SK-N-SH treated with all-trans-retinoic acid at 6 μM for 48 hours (cell line): ENCODE results near the gene KCNE3.
A peak's percentile ranks its signal among the peaks of the same experiment; 100 is the strongest.

ENCODE experiments used
- ATAC-seq: fragments of 200-7000 bp; cut with Tn5 transposase; 3 replicates; pipeline ENCODE4 v1.9.1; 2020; ENCODE audit warnings: mild to moderate bottlenecking, moderate library complexity
- ARNTL ChIP-seq: fragments of 450-650 bp; formaldehyde crosslinking; IDR thresholded peaks from 2 replicates; pipeline ENCODE4 v1.5.0; 2020; ENCODE audit warnings: low read depth, mild to moderate bottlenecking, moderate library complexity, borderline replicate concordance
- BACH2 ChIP-seq: fragments of 250-450 bp; sonication (Bioruptor Pico); IDR thresholded peaks from 2 replicates; pipeline ENCODE4 v1.9.0; 2021; ENCODE audit warnings: mild to moderate bottlenecking, borderline replicate concordance
- CSDC2 ChIP-seq: fragments of 250-450 bp; sonication (Bioruptor Pico); IDR thresholded peaks from 2 replicates; pipeline ENCODE4 v1.5.0; 2020; ENCODE audit warnings: mild to moderate bottlenecking, moderate library complexity
- GLIS3 ChIP-seq: fragments of 250-450 bp; sonication (Bioruptor Pico); IDR thresholded peaks from 2 replicates; pipeline ENCODE4 v1.5.0; 2020; ENCODE audit warnings: mild to moderate bottlenecking, moderate library complexity
- ISL1 ChIP-seq: fragments of 250-450 bp; sonication (Bioruptor Pico); IDR thresholded peaks from 2 replicates; pipeline ENCODE4 v2.1.2; 2022; ENCODE audit warnings: mild to moderate bottlenecking, moderate library complexity
- OSR1 ChIP-seq: fragments of 250-450 bp; sonication (Bioruptor Pico); IDR thresholded peaks from 2 replicates; pipeline ENCODE4 v1.8.0; 2022; ENCODE audit warnings: moderate library complexity, mild to moderate bottlenecking, inconsistent platforms
- PPARA ChIP-seq: fragments of 250-450 bp; sonication (Bioruptor Pico); IDR thresholded peaks from 2 replicates; pipeline ENCODE4 v1.5.0; 2020; ENCODE audit warnings: mild to moderate bottlenecking, borderline replicate concordance
- TCF4 ChIP-seq: fragments of 250-450 bp; sonication (Bioruptor Pico); IDR thresholded peaks from 2 replicates; pipeline ENCODE4 v1.8.0; 2021; ENCODE audit warnings: mild to moderate bottlenecking, moderate library complexity, borderline replicate concordance
- TOX ChIP-seq: fragments of 250-450 bp; sonication (Bioruptor Pico); IDR thresholded peaks from 2 replicates; pipeline ENCODE4 v1.8.0; 2021; ENCODE audit warnings: mild to moderate bottlenecking, moderate library complexity, borderline replicate concordance
- ZC3H10 ChIP-seq: fragments of 250-450 bp; sonication (Bioruptor Pico); IDR thresholded peaks from 2 replicates; pipeline ENCODE4 v1.5.1; 2021; ENCODE audit warnings: mild to moderate bottlenecking, moderate library complexity
- ZFP3 ChIP-seq: fragments of 250-450 bp; sonication (Bioruptor Pico); IDR thresholded peaks from 2 replicates; pipeline ENCODE4 v1.5.0; 2020; ENCODE audit warnings: mild to moderate bottlenecking, moderate library complexity
- ZFP30 ChIP-seq: fragments of 450-650 bp; formaldehyde crosslinking; IDR thresholded peaks from 2 replicates; pipeline ENCODE4 v1.5.0; 2022; ENCODE audit warnings: mild to moderate bottlenecking, moderate library complexity
- ZNF565 ChIP-seq: fragments of 450-650 bp; formaldehyde crosslinking; conservative IDR thresholded peaks from 2 replicates; pipeline ENCODE4 v1.5.0; 2020; ENCODE audit warnings: low read depth, mild to moderate bottlenecking, moderate library complexity
- ZNF70 ChIP-seq: fragments of 450-650 bp; formaldehyde crosslinking; IDR thresholded peaks from 2 replicates; pipeline ENCODE4 v1.5.0; 2020; ENCODE audit warnings: mild to moderate bottlenecking, moderate library complexity
- ZNF8 ChIP-seq: fragments of 450-650 bp; formaldehyde crosslinking; IDR thresholded peaks from 2 replicates; pipeline ENCODE4 v1.5.0; 2020; ENCODE audit warnings: mild to moderate bottlenecking, moderate library complexity
- TF ChIP-seq, protein P1 (sequence below): fragments of 250-450 bp; sonication (Bioruptor Pico); IDR thresholded peaks from 2 replicates; pipeline ENCODE4 v1.5.0; 2020; ENCODE audit warnings: mild to moderate bottlenecking, moderate library complexity
- TF ChIP-seq, protein P2 (sequence below): fragments of 250-450 bp; sonication (Bioruptor Pico); IDR thresholded peaks from 2 replicates; pipeline ENCODE4 v1.8.0; 2020; ENCODE audit warnings: mild to moderate bottlenecking, moderate library complexity, borderline replicate concordance
- TF ChIP-seq, protein P3 (sequence below): fragments of 250-450 bp; sonication (Bioruptor Pico); IDR thresholded peaks from 2 replicates; pipeline ENCODE4 v1.5.1; 2021; ENCODE audit warnings: mild to moderate bottlenecking, moderate library complexity

Gene KCNE3

DNA sequence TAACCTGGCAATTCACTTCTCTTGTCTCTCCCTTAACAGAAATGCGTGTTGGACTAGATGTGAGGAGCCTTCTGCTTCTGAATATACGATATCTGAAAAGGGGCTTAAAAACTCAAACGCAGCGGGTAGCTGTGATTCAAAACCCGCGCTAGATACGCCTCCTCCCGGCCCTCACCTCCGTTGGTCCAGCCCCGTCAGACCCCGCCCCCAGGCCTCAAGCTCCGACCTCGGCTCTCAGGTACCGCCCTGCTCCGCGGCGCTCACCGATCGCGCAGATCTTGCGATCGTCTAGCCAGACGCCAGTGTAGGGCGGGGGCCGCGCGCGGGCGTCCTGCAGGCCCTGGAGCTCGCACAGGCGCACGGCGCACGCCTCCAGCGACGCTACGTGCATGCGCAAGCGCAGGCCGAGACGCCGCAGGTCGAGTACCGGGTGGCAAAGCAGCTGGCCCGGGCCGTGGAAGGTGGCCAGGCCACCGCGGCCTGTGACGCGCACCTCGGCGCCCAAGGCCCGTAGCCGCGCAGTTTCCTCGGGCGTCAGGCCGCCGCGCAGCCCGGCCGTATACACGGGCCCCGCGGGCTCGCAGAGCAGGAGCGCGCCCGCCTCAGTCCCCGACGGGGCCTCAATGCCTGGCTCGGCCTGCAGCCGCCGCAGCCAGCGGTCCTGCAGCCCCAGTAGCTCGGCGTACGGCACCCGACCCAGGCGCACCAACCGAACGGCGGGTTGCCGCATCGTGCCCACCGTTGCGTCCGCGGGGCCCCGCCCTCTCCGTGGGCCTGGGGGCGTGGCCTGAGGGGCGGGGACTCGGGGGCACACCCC is 25.8 kb upstream of the KCNE3 start, which contains the start of gene LIPT2:
TSS of gene LIPT2 (minus strand) at position 751 of the 817 bp plus-strand sequence. CDS start at position 730, 21 bp downstream.
- ATAC-seq, result peak; percentile 99
- no peak for TF ChIP-seq ZFP3 (CRISPR knock-in tag)
- TF ChIP-seq, protein P1, sequence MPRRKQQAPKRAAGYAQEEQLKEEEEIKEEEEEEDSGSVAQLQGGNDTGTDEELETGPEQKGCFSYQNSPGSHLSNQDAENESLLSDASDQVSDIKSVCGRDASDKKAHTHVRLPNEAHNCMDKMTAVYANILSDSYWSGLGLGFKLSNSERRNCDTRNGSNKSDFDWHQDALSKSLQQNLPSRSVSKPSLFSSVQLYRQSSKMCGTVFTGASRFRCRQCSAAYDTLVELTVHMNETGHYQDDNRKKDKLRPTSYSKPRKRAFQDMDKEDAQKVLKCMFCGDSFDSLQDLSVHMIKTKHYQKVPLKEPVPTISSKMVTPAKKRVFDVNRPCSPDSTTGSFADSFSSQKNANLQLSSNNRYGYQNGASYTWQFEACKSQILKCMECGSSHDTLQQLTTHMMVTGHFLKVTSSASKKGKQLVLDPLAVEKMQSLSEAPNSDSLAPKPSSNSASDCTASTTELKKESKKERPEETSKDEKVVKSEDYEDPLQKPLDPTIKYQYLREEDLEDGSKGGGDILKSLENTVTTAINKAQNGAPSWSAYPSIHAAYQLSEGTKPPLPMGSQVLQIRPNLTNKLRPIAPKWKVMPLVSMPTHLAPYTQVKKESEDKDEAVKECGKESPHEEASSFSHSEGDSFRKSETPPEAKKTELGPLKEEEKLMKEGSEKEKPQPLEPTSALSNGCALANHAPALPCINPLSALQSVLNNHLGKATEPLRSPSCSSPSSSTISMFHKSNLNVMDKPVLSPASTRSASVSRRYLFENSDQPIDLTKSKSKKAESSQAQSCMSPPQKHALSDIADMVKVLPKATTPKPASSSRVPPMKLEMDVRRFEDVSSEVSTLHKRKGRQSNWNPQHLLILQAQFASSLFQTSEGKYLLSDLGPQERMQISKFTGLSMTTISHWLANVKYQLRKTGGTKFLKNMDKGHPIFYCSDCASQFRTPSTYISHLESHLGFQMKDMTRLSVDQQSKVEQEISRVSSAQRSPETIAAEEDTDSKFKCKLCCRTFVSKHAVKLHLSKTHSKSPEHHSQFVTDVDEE (CRISPR knock-in tag), result peak; percentile 48; the same call in 1 of the 2 replicates

DNA sequence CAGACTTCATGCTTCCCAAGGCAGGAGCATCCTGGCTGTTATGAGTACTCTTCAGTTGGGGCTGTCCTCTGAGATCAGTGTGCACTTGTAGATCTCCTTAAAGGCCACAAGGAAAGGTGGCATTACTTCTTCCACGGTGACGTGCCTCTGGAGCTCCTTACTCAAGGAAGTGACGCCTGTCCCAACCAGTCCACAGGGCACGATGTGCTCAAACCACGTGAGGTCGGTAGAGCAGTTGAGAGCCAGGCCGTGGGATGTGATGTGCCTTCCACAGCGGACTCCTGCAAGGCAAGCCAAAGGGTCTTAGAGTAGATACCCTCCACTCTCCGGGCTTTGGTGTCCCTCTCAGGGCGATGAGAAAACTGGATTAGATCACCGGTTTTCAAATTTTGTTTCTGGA is 24.7 kb upstream of the KCNE3 start:
- ATAC-seq, result no peak
- no peak for TF ChIP-seq ZFP3 (CRISPR knock-in tag)
- TF ChIP-seq ZFP30 (CRISPR knock-in tag), result no peak
- TF ChIP-seq ZNF8, result no peak
- TF ChIP-seq, protein P2, sequence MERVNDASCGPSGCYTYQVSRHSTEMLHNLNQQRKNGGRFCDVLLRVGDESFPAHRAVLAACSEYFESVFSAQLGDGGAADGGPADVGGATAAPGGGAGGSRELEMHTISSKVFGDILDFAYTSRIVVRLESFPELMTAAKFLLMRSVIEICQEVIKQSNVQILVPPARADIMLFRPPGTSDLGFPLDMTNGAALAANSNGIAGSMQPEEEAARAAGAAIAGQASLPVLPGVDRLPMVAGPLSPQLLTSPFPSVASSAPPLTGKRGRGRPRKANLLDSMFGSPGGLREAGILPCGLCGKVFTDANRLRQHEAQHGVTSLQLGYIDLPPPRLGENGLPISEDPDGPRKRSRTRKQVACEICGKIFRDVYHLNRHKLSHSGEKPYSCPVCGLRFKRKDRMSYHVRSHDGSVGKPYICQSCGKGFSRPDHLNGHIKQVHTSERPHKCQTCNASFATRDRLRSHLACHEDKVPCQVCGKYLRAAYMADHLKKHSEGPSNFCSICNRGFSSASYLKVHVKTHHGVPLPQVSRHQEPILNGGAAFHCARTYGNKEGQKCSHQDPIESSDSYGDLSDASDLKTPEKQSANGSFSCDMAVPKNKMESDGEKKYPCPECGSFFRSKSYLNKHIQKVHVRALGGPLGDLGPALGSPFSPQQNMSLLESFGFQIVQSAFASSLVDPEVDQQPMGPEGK (CRISPR knock-in tag), result no peak
- TF ChIP-seq, protein P3, sequence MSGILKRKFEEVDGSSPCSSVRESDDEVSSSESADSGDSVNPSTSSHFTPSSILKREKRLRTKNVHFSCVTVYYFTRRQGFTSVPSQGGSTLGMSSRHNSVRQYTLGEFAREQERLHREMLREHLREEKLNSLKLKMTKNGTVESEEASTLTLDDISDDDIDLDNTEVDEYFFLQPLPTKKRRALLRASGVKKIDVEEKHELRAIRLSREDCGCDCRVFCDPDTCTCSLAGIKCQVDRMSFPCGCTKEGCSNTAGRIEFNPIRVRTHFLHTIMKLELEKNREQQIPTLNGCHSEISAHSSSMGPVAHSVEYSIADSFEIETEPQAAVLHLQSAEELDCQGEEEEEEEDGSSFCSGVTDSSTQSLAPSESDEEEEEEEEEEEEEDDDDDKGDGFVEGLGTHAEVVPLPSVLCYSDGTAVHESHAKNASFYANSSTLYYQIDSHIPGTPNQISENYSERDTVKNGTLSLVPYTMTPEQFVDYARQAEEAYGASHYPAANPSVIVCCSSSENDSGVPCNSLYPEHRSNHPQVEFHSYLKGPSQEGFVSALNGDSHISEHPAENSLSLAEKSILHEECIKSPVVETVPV (CRISPR knock-in tag), result no peak
- TF ChIP-seq ARNTL, result no peak

DNA sequence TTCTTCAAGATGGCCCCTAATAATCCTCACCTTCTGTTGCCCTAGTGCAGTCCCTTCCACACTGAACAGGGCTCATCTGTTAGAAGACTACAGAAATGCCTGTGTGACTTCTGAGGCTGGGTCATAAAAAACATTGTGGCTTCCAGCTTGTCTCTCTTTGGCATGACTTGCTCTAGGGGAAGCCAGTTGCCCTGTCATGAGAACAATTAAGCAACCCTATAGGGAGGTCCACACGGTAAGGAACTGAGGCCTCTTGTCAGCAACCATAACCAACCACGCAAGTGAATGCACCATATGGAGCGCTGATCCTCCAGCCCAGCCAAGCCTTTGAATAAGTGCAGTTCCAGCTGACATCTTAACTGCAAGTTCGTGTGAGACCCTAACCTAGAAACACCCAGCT is 23.6 kb upstream of the KCNE3 start:
- ATAC-seq, result no peak
- no peak for TF ChIP-seq TOX
- TF ChIP-seq CSDC2 (CRISPR knock-in tag), result no peak
- no peak for TF ChIP-seq BACH2 (CRISPR knock-in tag)
- no peak for TF ChIP-seq GLIS3 (CRISPR knock-in tag)
- no peak for TF ChIP-seq ZC3H10 (CRISPR knock-in tag)
- TF ChIP-seq TCF4 (CRISPR knock-in tag), result no peak
- TF ChIP-seq, protein P1 (CRISPR knock-in tag), result no peak

DNA sequence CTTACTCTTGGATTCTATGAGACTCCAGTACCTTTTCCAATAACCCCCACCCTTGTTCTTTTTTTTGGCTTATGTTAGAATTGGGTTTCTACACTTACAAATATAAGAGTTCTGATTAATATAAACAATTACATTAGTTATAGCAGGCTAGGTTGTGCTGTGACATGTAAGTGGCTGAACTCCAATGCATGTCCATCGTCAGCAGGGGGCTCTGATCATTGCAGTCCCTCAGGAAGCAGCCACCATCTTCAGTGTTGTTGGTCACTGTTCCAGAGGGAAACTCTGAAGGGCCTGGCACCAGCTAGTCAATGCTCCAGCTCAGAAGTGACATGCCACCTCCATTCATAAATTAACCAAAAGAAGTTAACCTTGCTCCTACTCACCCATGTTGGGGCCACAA is 20.5 kb upstream of the KCNE3 start:
- ATAC-seq, result no peak
- TF ChIP-seq ZNF70 (CRISPR knock-in tag) (no peak), CSDC2 (CRISPR knock-in tag) (no peak), PPARA (no peak), OSR1 (CRISPR knock-in tag) (no peak), ZNF565 (CRISPR knock-in tag) (no peak), TOX (no peak), ISL1 (no peak)
